ENCODE results near the gene VWA7.

The VWA7 gene

GRCh38 chr6:31811645-31812044 is 34.5 kb upstream of the VWA7 start:
- TF ChIP-seq REST (IDR thresholded peaks at IDR 0.05; ENCODE audit: insufficient read depth in 1 of 2, low read depth in 2 of 2, low read length in 2 of 2), result no peak
- no peak for TF ChIP-seq SIN3A (IDR thresholded peaks at IDR 0.05; ENCODE audit: borderline replicate concordance, insufficient read depth, low read length)
- TF ChIP-seq TAF1 (IDR thresholded peaks at IDR 0.05; ENCODE audit: borderline replicate concordance, insufficient read depth, low read length), result no peak
- no peak for TF ChIP-seq POLR2AphosphoS5 (IDR thresholded peaks at IDR 0.05; ENCODE audit: low read depth, low read length)
- no peak for TF ChIP-seq FOXP2 (optimal IDR thresholded peaks at IDR 0.05; ENCODE audit: borderline replicate concordance, extremely low read depth, extremely low read length, insufficient read depth)

GRCh38 chr6:31806470-31807272 is 29.5 kb upstream of the VWA7 start, which contains the start of gene LSM2:
TSS of gene LSM2 (minus strand) at chr6:31806966. CDS start at chr6:31806757, 209 bp downstream.
- TF ChIP-seq FOXP2 (optimal IDR thresholded peaks at IDR 0.05; ENCODE audit: borderline replicate concordance, extremely low read depth, extremely low read length, insufficient read depth) (peak; percentile 83), SIN3A (IDR thresholded peaks at IDR 0.05; ENCODE audit: borderline replicate concordance, insufficient read depth, low read length) (no peak), POLR2AphosphoS5 (IDR thresholded peaks at IDR 0.05; ENCODE audit: low read depth, low read length) (peak; percentile 96), REST (IDR thresholded peaks at IDR 0.05; ENCODE audit: insufficient read depth in 1 of 2, low read depth in 2 of 2, low read length in 2 of 2) (no peak)

GRCh38 chr6:31805939-31806469 is 28.9 kb upstream of the VWA7 start:
- no peak for TF ChIP-seq SIN3A (IDR thresholded peaks at IDR 0.05; ENCODE audit: borderline replicate concordance, insufficient read depth, low read length)
- TF ChIP-seq REST (IDR thresholded peaks at IDR 0.05; ENCODE audit: insufficient read depth in 1 of 2, low read depth in 2 of 2, low read length in 2 of 2), result no peak
- TF ChIP-seq FOXP2 (optimal IDR thresholded peaks at IDR 0.05; ENCODE audit: borderline replicate concordance, extremely low read depth, extremely low read length, insufficient read depth), result no peak
- TF ChIP-seq POLR2AphosphoS5 (IDR thresholded peaks at IDR 0.05; ENCODE audit: low read depth, low read length), result no peak
- TF ChIP-seq TAF1 (IDR thresholded peaks at IDR 0.05; ENCODE audit: borderline replicate concordance, insufficient read depth, low read length), result no peak

- TF ChIP-seq REST (IDR thresholded peaks at IDR 0.05; ENCODE audit: insufficient read depth in 1 of 2, low read depth in 2 of 2, low read length in 2 of 2), result no peak
- no peak for TF ChIP-seq FOXP2 (optimal IDR thresholded peaks at IDR 0.05; ENCODE audit: borderline replicate concordance, extremely low read depth, extremely low read length, insufficient read depth)
- TF ChIP-seq SIN3A (IDR thresholded peaks at IDR 0.05; ENCODE audit: borderline replicate concordance, insufficient read depth, low read length), result no peak
- no peak for TF ChIP-seq POLR2AphosphoS5 (IDR thresholded peaks at IDR 0.05; ENCODE audit: low read depth, low read length)
- no peak for TF ChIP-seq TAF1 (IDR thresholded peaks at IDR 0.05; ENCODE audit: borderline replicate concordance, insufficient read depth, low read length)
Measured at GRCh38 chr6:31799781-31800180, 22.7 kb upstream of the VWA7 start.

All from PFSK-1 (cell line).